Jurkat, Clone E6-1 (cell line): Measurements from ENCODE around the gene WARS2.

Experiments used
- DNase-seq: peaks from one replicate; pipeline ENCODE4 v3.0.0-alpha.2; 2011; ENCODE audit warnings: low read depth, low spot score
- H3K4me3 ChIP-seq: 2 replicates; pipeline ENCODE4 v1.5.1; 2011; ENCODE audit warnings: mild to moderate bottlenecking, low read length, control low read depth, moderate library complexity

WARS2 gene

GRCh38 chr1:119097380-119097779 is 43.1 kb downstream of the WARS2 start:
- H3K4me3 ChIP-seq: no peak overlapping the region
- no peak for DNase-seq

- no peak overlapping the region for H3K4me3 ChIP-seq
- DNase-seq: no peak
Observed at GRCh38 chr1:119093721-119094120, 46.7 kb downstream of the WARS2 start.

DNA sequence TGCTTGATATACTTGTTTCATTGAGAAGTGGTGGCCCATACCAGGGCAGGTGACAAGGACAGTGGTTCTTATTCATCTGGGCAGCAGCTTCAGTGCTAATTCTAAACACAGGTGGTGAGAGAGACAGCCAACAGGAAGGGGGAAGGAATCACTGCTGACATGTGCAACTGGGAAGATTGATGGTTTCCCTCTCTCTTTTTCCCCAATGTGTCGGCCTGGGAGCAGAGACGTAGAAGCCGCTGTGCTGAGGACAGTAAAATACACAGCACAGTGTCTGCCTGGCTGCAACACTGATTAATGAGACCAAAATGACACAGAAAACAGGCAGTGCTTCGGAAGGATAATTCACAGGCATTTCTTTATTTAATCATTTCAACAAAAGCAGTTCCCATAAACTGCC is 48.8 kb downstream of the WARS2 start:
- no peak for DNase-seq
- no peak overlapping the region for H3K4me3 ChIP-seq

GRCh38 chr1:119090250-119090649 is 50.2 kb downstream of the WARS2 start:
- no peak for DNase-seq
- no peak overlapping the region for H3K4me3 ChIP-seq

GRCh38 chr1:119086830-119087229 is 53.6 kb downstream of the WARS2 start:
- no peak overlapping the region for H3K4me3 ChIP-seq

GRCh38 chr1:119084798-119085197 is 55.7 kb downstream of the WARS2 start:
- no peak for DNase-seq
- H3K4me3 ChIP-seq: no peak overlapping the region

More at GRCh38 chr1:119086830-119087229, 53.6 kb downstream of the WARS2 start:
- no peak for DNase-seq

- no peak for DNase-seq
- no peak overlapping the region for H3K4me3 ChIP-seq
Observed at GRCh38 chr1:119083980-119084379, 56.5 kb downstream of the WARS2 start.

GRCh38 chr1:119083479-119083878 is 57.0 kb downstream of the WARS2 start:
- H3K4me3 ChIP-seq: no peak overlapping the region
- no peak for DNase-seq

DNA sequence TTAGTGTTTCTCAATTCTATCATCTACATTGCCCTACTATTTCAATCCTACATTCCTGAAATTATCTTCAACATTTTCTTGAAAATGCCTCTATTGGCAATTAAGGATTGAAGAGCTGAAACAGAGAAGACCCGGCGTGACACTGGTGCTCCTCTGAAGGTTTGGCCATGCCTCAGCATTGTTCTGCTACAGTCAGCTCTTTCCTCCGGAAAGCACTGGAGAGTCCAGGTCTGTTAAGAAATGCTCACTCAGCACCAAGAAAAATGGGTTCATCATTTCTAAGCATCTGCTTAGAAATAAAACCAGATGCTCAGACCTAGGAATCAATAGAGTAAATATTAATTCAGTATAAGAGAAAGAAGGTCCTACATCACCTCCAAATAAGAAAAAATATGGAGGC is 58.8 kb downstream of the WARS2 start:
- DNase-seq: no peak
- no peak overlapping the region for H3K4me3 ChIP-seq

DNA sequence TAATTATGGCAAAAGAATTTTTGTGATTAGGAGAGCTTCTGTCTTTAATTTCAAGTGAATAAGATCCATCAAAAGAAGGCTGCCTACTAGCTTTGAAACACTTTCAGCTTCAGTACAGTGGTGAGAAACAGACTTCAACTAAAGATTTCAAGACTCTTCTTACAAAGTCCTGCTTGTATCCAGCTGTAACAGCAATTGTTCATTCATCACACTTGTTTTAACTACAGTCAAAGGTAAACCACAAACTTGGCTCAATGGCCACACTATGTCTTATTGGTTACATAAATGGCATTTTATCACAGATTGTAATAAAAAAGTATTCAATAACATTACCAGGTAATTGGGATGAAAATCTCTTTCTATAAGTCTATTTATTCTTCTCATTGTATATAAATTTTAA is 59.2 kb downstream of the WARS2 start:
- no peak for DNase-seq
- H3K4me3 ChIP-seq: no peak overlapping the region

- H3K4me3 ChIP-seq: no peak overlapping the region
- no peak for DNase-seq
Observed at GRCh38 chr1:119080586-119080985, 59.9 kb downstream of the WARS2 start.

- no peak for DNase-seq
- no peak overlapping the region for H3K4me3 ChIP-seq
Observed at GRCh38 chr1:119079881-119080280, 60.6 kb downstream of the WARS2 start.

DNA sequence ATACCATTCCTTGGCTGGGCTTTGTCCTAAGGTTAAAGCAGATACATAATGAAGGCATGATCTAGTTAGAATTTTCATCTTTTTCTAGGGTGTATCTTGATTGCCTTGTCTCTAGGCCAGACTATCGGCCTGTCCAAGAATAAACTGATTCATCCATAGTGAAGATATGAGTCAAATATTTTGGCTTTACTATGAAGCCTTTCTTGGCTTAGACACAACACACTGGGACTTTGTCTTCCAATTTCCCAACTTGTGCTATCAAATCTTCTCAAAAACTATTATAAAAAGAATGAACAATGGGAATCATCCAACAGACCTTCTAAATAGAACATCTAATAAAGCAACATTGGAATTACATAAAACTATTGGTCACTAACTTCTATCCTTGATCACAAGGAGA is 64.8 kb downstream of the WARS2 start:
- H3K4me3 ChIP-seq: no peak overlapping the region
- no peak for DNase-seq

GRCh38 chr1:119071321-119071720 is 69.1 kb downstream of the WARS2 start:
- H3K4me3 ChIP-seq: no peak overlapping the region

GRCh38 chr1:119069682-119070081 is 70.8 kb downstream of the WARS2 start:
- no peak for DNase-seq
- no peak overlapping the region for H3K4me3 ChIP-seq

More at GRCh38 chr1:119071321-119071720, 69.1 kb downstream of the WARS2 start:
- DNase-seq: no peak

- H3K4me3 ChIP-seq: no peak overlapping the region
- no peak for DNase-seq
Observed at GRCh38 chr1:119068427-119068826, 72.0 kb downstream of the WARS2 start.

GRCh38 chr1:119061700-119062099 is 78.8 kb downstream of the WARS2 start:
- no peak overlapping the region for H3K4me3 ChIP-seq
- no peak for DNase-seq

DNA sequence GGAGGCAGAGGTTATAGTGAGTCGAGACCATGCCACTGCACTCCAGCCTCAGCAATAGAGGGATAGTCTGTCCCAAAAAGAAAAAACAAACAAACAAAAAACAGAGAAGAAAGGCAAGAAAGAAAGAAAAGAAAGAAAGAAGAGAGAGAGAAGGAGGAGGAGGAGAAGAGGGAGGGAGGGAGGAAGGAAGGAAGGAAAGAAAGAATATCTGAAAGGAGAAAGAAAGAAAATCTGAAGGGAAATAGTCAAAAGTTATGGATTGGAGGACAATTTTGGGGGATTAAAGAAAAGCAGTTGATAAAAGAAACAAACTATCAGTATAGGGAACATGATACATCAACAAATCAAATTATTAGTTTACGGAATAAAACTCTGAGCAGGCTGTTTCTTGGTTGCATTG is 84.9 kb downstream of the WARS2 start:
- DNase-seq: no peak
- H3K4me3 ChIP-seq: no peak overlapping the region

- DNase-seq: no peak
- no peak overlapping the region for H3K4me3 ChIP-seq
Observed at GRCh38 chr1:119053917-119054316, 86.5 kb downstream of the WARS2 start.

DNA sequence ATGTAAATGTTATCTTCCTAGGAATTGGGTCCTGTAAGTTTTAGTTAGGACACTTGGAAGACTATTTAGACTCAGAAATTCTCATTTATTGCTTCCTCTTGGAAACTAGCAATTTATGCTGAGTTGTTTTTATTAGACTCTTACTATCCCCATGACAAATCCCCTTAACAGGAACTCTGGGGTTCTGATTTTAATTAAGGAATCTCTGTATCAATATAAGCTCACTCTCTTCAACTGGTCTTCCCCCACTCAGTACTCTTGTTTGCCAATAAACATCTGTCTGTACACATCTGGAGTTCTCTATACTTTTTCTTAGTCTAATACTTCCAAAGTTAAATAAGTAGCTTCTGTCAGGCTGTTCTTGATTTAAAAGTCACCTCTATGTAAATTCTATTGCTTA is 88.2 kb downstream of the WARS2 start:
- no peak for DNase-seq
- H3K4me3 ChIP-seq: no peak overlapping the region

DNA sequence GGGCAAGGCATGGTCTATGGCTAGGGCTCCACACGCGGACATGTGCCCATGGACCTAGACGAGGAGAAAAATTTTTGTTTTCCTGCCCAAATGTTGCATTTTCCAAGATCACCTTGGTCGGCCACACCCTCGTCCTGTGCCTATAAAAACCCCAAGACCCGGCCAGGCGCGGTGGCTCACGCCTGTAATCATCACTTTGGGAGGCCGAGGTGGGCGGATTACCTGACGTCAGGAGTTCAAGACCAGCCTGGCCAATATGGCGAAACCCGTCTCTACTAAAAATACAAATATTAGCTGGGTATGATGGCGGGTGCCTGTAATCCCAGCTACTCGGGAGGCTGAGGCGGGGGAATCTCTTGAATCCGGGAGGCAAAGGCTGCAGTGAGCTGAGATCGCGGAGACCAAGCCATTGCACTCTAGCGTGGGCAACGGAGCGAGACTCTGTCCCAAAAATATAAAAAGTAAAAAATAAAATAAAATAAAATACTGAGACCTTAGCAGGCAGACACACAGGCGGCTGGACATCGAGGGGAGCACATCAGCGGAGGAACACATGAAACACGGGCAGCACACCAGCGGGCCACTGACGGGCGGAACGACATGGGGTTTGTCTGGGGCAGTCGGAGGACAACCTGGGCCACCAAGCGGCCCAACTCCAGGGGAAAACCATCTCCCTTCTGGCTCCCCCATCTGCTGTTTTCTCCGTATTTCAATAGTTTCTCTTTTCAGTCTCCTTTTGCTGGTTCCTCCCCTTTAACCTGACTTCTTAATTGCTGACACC is 91.6 kb downstream of the WARS2 start:
- no peak for DNase-seq
- H3K4me3 ChIP-seq: no peak overlapping the region
